GM12878 (cell line): Measurements from ENCODE around the gene RPIA.

Source experiments
- FOXM1 ChIP-seq: IDR thresholded peaks from 2 replicates; pipeline ENCODE4 v1.6.1; 2012; ENCODE audit warnings: low read depth, mild to moderate bottlenecking, inconsistent platforms, low read length, moderate library complexity
- JUND ChIP-seq: IDR thresholded peaks from 2 replicates; pipeline ENCODE4 v1.6.1; 2012; ENCODE audit warnings: low read depth, mild to moderate bottlenecking, low read length, improper control_type of control experiment, moderate library complexity
- MTA3 ChIP-seq: IDR thresholded peaks from 2 replicates; pipeline ENCODE4 v1.6.1; 2012; ENCODE audit warnings: low read length, inconsistent platforms, borderline replicate concordance
- MYB ChIP-seq: fragments of 150-350 bp; IDR thresholded peaks from 2 replicates; pipeline ENCODE4 v1.6.1; 2014; ENCODE audit warnings: mild to moderate bottlenecking, low read depth, low read length, borderline replicate concordance
- NFYB ChIP-seq: IDR thresholded peaks from 2 replicates; pipeline ENCODE4 v1.6.1; 2011; ENCODE audit warnings: low read depth, mild to moderate bottlenecking, low read length, improper control_type of control experiment, moderate library complexity; ENCODE audit not compliant: insufficient read depth
- POLR2A ChIP-seq: IDR thresholded peaks from 2 replicates; pipeline ENCODE4 v1.6.1; 2011; ENCODE audit warnings: low read depth, mild to moderate bottlenecking, low read length
- POLR2AphosphoS5 ChIP-seq: IDR thresholded peaks from 2 replicates; pipeline ENCODE4 v1.6.1; 2011; ENCODE audit warnings: mild to moderate bottlenecking, low read length, inconsistent platforms
- RAD21 ChIP-seq: IDR thresholded peaks from 2 replicates; pipeline ENCODE4 v1.6.1; 2011; ENCODE audit warnings: mild to moderate bottlenecking, low read depth, low read length, moderate library complexity; ENCODE audit not compliant: insufficient read depth
- TF ChIP-seq, protein P1 (sequence below), 3 experiments: IDR thresholded peaks in 2 of 3; conservative IDR thresholded peaks in 1 of 3; 2 replicates each; pipeline ENCODE4 v1.5.1; 2011; ENCODE audit warnings: low read depth in 3 of 3, low read length in 3 of 3, mild to moderate bottlenecking in 3 of 3, control low read depth in 2 of 3, moderate library complexity in 2 of 3, inconsistent platforms in 1 of 3, mixed read lengths in 1 of 3; ENCODE audit not compliant: control insufficient read depth in 2 of 3, insufficient read depth in 1 of 3; ENCODE audit errors: extremely low read depth in 1 of 3
- TF ChIP-seq, protein P2 (sequence below): IDR thresholded peaks from 2 replicates; pipeline ENCODE4 v1.6.1; 2011; ENCODE audit warnings: low read depth, low read length, improper control_type of control experiment, borderline replicate concordance
- TF ChIP-seq, protein P3 (sequence below): IDR thresholded peaks from 2 replicates; pipeline ENCODE4 v1.6.1; 2012; ENCODE audit warnings: mild to moderate bottlenecking, low read depth, low read length

DNA sequence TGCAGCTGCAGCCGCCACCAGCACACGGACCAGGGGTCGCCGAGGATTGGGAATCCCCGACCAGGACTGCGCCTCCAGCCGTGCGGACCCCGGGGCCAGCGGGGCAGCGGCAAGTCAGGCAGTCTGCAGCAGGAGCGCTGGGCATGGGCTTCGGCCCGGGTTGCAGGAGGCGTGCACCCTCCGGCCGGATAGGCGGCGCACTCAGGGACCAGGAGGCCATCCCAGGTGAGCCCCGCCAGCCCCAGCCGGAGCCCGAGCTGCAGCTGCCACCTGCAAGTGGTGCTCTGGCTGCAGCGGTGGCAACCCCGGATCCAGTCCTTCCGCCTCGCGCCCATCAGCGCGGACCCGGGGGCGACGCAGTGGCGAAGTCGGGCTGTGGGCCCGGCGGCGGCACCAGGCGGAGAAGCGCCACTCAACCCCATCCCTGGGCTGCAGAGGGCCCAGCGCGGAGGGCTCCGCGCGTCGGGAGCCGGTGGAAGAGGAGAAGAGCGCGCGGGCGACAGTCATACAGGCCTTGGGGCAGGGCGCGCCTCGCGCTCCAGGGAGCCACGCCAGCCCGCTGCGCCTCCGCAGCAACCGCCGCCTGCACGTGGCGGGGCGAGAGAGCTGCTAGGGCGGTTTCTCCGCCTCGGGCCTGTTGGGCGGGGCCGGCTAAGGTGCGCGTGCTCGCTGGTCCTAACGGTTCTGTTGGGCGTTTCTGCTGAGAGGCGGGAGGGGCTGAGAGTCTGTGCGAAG lies 73.8 kb downstream of the RPIA start:
- TF ChIP-seq POLR2A (no peak), FOXM1 (no peak), POLR2AphosphoS5 (no peak), RAD21 (no peak), MYB (no peak), NFYB (no peak), JUND (no peak), MTA3 (no peak)
- TF ChIP-seq, protein P1, sequence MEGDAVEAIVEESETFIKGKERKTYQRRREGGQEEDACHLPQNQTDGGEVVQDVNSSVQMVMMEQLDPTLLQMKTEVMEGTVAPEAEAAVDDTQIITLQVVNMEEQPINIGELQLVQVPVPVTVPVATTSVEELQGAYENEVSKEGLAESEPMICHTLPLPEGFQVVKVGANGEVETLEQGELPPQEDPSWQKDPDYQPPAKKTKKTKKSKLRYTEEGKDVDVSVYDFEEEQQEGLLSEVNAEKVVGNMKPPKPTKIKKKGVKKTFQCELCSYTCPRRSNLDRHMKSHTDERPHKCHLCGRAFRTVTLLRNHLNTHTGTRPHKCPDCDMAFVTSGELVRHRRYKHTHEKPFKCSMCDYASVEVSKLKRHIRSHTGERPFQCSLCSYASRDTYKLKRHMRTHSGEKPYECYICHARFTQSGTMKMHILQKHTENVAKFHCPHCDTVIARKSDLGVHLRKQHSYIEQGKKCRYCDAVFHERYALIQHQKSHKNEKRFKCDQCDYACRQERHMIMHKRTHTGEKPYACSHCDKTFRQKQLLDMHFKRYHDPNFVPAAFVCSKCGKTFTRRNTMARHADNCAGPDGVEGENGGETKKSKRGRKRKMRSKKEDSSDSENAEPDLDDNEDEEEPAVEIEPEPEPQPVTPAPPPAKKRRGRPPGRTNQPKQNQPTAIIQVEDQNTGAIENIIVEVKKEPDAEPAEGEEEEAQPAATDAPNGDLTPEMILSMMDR (IDR thresholded peaks at IDR 0.05 in 2 of 3, conservative IDR thresholded peaks at IDR 0.05 in 1 of 3; ENCODE audit: control insufficient read depth in 2 of 3, extremely low read depth in 1 of 3, insufficient read depth in 1 of 3, low read depth in 3 of 3, low read length in 3 of 3): no peak
- TF ChIP-seq, protein P2, sequence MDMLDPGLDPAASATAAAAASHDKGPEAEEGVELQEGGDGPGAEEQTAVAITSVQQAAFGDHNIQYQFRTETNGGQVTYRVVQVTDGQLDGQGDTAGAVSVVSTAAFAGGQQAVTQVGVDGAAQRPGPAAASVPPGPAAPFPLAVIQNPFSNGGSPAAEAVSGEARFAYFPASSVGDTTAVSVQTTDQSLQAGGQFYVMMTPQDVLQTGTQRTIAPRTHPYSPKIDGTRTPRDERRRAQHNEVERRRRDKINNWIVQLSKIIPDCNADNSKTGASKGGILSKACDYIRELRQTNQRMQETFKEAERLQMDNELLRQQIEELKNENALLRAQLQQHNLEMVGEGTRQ: no peak
- TF ChIP-seq, protein P3, sequence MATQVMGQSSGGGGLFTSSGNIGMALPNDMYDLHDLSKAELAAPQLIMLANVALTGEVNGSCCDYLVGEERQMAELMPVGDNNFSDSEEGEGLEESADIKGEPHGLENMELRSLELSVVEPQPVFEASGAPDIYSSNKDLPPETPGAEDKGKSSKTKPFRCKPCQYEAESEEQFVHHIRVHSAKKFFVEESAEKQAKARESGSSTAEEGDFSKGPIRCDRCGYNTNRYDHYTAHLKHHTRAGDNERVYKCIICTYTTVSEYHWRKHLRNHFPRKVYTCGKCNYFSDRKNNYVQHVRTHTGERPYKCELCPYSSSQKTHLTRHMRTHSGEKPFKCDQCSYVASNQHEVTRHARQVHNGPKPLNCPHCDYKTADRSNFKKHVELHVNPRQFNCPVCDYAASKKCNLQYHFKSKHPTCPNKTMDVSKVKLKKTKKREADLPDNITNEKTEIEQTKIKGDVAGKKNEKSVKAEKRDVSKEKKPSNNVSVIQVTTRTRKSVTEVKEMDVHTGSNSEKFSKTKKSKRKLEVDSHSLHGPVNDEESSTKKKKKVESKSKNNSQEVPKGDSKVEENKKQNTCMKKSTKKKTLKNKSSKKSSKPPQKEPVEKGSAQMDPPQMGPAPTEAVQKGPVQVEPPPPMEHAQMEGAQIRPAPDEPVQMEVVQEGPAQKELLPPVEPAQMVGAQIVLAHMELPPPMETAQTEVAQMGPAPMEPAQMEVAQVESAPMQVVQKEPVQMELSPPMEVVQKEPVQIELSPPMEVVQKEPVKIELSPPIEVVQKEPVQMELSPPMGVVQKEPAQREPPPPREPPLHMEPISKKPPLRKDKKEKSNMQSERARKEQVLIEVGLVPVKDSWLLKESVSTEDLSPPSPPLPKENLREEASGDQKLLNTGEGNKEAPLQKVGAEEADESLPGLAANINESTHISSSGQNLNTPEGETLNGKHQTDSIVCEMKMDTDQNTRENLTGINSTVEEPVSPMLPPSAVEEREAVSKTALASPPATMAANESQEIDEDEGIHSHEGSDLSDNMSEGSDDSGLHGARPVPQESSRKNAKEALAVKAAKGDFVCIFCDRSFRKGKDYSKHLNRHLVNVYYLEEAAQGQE: no peak
